8988T (cell line): ENCODE results near the gene KRT12.

Source experiments
- DNase-seq: peaks from one replicate; pipeline ENCODE4 v3.0.0; 2011

Gene KRT12

DNA sequence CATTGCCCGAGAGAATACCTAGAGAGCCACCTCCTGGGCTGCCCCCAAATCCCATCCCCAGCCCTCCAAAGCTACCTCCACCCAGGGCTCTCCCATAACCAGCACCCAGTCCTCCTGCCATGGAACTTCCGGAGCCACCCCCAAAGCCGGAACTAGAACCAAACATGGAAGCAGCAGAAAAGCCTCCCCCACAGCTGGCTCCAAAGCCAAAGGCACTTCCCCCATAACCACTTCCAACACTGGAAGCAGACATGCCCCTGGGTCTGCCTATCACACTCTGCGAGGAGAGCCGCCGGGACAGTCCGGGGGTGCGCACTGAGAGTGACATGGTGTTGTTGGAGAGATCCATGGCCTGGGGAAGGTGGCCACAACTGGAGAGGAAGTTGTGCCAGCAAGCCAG is at the start of gene KRT12:
Gene KRT12, minus strand, starts transcription at position 386 of the 400 bp plus-strand sequence. Its CDS starts 37 bp downstream, at position 349.
- no peak for DNase-seq

DNA sequence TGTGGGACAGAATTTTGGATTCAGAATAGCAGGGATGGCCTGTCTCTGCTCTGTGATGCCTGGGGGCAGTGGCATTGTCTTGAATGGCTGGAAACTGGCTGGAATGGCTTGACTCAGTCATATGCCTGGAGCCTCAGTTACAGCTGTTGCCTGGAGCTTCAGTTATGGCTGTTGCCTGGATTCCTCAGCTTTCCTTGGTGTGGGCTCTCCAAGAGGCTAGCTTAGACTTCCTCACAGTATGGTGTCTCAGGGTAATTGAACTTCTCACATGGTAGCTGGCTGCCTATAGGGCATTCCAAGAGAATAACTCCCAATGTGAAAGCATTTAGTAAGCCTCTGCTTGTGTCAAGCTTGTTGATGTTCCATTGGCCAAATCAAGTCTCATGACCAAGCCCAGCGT is 49.3 kb upstream of the KRT12 start:
- no peak for DNase-seq

DNA sequence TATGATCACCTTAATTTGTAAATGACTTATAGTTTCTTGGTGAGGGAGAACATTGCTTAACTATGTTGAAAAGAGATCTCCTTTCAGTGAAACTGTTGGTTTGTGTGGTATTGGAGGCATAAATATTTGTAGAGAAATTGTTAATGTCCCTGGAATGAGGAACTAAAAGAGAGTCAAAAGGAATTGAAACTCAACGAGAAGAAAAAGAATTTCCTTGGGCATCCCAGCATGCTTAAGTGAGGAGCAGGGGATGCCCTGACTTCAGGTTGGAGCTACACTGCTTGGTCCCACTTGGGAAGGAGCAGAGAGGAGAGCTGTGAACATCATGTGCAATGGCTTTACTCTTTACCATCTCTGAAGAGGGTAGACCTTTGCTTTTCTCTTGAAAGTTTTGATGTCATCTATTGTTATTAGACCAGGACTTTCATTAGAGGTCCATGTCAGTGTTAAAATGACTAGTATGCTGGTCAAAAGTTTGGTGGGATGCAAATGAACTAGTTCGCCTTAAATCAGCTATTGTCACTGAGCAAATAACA is 48.8 kb upstream of the KRT12 start:
- DNase-seq: no peak

DNA sequence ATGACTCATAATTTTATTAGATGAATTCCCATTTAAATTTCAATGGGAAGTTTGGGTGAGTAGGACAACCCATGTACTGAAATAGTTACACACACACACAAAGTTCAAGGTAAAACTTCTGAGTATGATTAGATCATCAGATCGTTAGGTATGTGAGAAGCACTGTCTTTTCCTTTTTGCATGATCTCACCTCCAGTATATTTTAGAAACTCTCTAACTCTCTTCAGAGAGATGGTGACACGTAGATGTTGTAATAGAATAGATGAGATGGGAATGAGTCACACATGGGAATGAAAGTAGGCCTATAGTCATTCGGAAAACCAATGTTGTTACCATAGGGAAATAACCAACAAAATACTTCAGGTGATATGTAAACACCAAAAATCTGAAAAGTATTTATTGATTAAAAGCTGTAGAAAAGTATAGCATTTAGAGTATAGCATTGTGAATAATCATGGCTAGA is 48.2 kb upstream of the KRT12 start:
- DNase-seq: peak; percentile 44

DNA sequence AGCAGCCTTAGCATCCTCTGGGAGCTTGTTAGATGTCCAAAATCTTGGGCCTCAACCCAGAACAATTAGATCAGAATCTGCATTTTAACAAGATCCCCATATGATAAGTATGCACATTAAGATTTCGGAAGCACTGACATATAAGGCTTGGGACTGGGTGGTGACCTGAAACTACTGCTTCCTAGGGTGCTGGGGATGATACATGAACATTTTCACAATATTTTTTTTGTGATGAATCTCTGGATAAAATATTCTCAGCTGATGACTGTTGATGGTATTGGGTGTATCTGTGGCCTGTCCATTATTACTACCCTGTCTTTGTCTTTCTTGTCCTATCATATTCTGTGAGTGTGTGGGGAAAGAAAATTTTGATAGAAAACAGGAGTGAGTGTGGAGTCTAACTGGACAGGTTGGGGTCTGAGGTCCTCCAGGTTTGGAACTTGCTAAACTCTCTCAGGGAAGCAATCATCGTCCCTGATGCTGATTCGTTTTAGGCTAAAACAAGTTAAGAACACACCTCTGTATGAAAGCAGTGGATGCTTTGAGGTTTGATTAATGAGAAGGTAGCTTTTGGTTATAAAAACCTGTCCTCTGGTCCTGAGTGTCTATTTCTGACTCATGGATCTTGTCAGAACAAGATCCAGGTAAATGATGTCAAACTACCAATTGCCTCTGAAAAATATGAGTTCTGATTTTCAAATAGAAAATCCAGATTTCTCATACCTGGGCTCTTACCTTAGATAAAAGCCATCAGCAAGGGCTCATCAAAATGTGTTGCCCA is 47.2 kb upstream of the KRT12 start:
- no peak for DNase-seq

DNA sequence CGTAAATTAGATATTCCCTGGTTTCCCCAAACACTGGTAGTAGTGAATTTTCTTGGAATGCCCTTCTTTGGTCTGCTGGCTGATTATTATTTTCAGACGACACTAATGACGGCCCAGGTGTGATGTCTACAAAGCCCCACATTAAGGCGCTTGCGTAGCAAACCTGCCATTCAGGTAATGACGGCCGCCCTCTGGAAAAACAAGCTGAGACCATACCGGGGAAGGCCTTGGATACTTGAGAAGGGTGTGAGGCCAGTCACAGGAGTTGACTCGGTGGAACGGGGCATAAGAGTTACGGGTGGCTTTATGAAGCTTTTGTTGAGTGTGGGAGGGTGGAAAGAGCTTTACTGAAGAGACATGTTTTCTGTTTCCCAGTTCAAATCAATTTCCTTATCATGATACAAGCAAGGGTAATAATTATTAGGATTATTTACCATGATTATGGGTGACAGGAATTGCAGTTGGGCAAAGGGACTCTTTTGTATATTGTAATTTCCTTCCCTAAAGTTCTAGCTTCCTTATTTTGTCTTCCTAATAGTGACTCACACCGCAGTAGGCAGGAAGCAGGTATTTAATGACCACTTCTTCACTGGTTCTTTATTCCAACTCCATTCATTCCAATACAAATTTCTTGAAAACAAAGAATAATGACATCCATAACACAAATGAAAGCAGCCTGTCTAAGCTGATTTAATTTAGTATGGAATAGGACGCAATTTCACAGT is 45.6 kb upstream of the KRT12 start:
- DNase-seq: no peak

DNA sequence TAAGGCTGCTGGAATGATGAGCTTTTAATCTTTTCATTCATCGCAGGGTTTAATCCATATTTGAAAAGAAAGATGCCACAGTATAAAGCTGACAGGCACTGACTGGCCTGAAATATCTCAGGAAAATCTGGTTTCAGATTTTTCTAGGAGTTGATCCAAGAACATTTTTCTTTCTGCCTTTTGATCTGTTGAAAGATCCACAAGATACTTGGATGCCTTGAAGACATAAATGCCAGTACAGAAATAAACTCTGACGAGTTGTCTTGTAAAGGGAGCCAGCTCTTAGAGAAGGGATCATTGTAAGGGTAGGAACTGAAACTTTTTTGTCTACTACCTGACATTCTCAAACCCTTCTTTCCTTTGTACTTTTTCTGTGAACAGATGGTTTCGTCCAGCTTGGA is 43.4 kb upstream of the KRT12 start:
- DNase-seq: no peak

DNA sequence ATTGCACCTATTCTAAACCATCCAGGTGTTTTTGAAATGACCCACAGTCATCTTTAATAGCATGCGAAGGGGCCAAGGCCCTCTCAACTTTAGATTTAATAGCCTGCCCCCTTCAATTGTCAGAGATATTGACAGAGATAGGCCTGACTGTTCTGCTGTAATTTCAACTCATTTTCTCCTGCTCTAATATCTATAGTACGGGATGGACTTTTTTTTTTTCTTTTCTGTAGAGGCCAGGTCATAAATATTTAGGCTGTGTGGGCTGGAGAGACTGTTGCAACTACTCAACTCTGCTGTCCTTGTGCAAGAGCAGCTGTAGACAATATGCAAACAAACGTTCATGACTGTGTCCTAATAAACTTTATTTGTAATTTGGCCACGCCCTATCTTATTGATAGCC is 42.7 kb upstream of the KRT12 start:
- no peak for DNase-seq

DNA sequence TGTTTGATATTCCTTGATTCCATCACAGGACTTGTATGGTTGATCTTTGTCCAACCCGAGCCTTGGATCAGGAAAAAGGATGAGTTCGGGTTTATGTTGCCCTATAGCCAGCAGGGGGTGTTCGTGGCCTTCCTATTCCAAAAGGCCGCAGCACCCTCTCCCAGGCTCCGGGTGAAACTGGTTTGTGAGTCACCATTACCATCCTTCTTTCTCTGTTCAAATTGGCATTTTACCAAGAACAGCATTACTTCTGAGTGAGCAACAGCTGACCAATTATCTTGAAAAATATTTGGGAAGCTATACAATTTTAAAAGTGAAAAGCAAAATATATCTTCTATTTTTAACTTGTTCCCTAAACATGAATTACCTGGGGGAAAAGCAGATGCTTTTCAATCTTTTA is 42.3 kb upstream of the KRT12 start:
- DNase-seq: peak; percentile 40

DNA sequence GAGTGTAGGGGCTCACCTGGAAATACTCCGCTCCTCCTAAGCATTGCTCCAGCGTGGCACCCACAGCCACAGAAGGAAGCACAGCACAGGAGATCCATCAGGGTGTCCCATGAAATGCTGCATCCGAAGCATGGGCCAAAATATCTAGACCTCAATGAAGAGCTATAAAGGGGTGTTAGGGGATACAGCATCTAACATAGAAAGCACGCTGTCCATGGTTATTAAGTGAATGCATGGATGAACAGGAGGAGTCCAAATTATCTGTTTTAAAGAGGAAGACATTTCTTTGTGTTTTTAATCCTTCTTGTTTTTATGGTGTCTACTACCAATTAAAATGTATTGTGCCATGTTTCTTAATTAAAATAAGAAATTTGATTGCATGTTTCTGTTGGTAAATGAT is 39.6 kb upstream of the KRT12 start:
- no peak for DNase-seq

DNA sequence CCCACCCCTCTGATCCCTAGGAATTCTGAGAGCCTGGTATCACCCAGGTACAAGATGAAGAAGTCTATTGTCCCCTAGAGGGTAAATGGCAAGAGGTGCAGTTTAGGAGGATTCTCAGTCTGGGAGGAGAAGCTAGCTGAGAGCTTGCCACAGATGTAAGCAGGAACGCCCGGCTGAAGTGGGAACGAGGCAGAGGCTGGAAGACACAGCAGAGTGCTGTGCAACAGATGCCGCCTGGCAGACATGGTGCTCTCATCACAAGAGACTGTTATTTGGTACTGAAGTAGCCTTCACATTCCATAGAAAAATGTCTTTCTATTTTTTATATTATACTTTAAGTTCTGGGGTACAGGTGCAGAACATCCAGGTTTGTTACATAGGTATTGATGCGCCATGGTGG is 38.3 kb upstream of the KRT12 start:
- DNase-seq: no peak

DNA sequence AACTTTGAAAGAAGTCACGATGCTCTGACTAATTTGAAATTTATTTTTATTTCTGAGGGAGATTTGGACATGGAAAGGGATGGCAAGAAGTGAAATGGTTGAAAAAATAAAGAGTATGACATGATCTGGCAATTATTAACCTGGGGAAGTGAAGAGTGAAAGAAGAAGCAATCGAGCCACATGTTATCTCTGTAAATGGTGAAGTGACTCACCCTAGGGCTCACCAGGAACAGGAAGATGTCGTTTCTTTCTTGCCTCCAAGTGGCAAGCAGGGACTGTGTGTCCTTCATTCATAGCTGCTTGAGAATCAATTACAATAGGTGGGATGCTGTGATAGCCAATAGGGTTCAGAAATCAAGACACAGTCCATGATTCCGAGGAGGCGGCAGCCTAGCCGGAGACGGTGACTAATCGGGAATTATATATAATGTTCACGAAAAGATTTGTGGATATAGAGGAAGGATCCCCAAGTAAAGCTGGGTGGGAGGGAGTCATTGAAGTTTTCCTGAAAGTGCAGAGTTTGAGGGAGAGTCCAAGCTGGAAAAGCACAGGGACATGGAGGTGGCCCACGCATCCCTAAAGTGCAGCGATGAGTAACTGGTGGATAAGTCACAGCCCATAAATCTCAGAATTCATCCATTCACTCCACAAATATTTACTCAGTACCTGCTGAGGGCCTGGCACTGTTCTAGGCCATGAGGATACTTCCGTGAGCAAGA is 36.3 kb upstream of the KRT12 start:
- DNase-seq: peak; percentile 63

DNA sequence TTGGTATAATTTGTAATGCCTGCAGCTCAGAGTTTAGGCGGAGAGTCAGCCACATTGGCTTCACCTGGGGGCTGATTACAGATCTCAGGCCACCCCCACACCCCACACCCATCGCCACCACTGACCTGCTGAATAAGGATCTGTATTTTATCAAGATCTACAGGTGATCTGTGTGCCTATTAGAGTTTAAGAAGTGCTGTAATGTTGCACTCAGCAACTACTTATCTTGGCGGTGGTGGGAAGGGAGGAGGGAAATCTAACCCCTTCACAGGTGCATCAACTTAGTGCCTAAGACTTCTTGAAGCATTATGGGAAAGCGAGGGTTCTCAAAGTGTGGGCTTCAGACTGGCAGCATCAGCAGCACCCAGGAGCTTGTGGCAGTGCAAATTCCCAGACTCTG is 35.5 kb upstream of the KRT12 start:
- DNase-seq: no peak

DNA sequence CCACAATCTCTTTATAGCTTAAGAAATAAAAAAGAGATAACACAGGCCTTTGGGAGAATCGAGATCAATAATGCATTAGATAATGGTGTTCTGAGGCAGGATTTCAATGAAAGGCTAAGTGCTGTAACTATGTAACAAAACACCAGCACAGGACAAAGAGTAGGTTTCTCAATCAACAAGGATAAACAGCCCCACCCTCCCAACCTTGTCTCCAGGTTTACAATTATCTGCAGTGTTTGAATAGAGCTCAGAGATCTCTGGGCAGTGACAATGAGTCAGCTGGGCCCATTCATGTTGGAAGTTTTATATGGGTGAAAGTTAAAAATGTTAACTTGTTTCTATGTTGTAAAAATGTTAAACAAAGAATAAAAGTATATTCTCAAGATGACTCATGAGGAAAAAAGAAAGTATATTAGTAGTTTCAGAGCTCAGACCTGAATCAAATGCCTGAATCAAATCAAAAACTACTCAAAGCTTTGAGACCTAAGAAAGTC is 35.0 kb upstream of the KRT12 start:
- no peak for DNase-seq

DNA sequence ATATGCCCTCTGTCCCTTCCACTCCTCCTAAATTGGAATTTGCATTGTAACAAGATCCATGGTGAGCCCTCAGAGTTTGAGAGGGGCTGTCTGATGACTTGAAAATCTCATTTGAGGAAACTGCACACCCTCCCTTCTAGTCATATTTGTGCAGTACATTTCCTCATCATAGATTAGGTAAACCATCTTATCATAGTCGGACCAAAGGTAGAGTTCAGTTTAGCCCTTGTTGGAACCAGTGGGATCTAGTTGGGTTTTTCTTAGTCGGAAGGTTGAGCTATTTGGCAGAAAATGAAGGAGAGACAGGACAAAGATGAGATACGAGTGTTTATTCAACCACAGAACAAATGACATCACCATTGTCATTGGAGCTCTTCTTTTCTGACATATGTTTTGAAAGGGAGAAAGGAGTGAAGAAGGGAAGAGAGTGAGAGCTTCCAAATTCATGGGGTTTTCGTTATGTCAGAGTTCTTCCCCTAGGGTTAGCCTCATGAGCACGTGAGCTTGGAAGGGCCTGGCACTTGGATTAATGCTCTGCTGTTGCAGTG is 33.9 kb upstream of the KRT12 start:
- DNase-seq: no peak

DNA sequence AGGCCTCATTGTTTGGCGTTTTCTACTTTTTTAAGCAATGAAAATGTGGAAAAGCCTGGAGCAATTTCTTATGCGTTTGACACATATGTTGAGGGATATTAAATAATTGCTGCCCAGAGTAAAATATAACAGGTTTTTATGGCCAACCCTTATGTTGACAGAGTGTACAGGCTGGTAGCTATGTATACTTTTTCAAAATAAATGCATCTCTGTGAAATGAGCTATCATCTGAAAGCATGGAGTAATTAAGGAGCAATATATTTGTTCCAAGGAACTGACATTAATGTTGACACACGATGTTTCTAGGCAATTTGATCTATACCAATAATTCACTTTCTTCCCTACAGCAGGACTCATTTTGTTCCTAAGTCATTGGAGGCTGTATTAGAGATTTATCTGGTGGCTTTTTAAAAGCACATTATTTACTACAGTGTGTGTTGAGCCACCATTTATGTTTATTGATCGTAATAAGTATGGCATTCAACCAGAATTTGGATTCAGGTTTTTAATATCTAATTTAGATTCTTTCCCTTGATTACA is 30.0 kb upstream of the KRT12 start:
- DNase-seq: no peak

DNA sequence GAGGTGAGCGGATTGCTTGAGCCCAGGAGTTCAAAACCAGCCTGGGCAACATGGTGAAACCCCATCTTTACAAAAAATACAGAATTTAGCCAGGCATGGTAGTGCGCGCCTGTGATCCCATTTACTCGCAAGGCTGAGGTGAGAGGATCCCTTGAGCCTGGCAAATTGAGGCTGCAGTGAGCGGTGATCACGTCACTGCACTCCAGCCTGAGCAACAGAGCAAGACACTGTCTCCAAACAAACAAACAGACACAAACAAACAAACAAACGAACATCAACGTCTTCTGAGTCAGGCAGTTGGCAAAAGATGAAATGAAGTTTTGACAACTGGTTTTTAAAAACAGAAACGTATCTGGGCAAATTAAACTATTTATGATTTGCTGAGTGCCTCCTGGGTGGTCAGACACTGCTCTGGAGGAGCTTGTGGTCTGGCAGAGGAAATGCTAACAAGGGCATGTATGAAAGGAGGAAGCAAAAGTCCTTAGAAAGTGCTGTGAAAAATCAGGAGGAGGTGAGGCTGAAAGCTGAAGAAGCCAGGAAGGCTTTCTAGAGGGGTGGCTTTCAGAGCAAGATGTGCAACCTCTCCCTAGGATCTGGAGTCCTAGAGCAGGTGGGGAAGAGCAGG is 28.2 kb upstream of the KRT12 start:
- no peak for DNase-seq

DNA sequence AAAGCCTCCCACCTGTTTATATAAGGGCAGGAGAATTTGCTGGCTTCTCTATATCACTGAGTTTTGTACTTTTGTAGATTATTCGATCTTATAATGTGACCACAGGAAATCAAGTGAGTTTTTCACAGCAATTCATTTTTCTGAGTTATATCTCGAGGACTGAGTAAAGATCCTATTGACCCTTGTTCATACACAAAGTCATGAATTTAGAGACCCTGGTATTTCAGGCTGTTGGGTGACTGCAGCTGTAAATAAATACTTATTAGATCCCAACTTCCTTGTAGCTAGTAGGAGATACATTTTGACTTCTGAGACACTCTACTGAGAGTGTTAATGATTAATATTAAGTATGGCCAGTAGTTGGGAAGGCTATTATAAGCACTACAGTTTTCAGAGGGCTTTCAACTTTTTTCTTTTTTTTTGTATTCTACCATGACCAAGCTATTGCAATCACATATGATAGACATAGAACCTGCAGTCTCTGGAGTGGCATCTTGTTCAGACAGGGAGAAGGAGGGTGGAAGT is 21.2 kb upstream of the KRT12 start:
- no peak for DNase-seq

DNA sequence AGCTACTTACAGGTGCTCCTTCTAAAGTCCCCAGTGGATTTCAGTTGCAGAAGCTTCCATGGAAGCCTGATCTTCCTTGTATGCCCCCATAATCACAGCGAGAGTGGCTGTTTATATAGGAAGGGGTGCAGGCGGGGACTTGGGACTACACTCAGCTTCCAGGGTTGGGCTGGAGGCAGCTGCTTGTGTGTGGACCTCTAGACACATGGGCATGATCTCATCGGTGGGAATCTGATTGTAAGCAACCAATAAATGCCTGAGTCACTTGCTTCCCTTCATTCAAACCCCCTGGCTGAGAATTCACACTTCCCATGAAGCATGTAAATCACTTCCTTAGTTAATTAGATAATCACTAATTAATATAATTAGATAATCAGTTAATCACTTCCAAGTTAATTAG is 19.1 kb upstream of the KRT12 start:
- no peak for DNase-seq

DNA sequence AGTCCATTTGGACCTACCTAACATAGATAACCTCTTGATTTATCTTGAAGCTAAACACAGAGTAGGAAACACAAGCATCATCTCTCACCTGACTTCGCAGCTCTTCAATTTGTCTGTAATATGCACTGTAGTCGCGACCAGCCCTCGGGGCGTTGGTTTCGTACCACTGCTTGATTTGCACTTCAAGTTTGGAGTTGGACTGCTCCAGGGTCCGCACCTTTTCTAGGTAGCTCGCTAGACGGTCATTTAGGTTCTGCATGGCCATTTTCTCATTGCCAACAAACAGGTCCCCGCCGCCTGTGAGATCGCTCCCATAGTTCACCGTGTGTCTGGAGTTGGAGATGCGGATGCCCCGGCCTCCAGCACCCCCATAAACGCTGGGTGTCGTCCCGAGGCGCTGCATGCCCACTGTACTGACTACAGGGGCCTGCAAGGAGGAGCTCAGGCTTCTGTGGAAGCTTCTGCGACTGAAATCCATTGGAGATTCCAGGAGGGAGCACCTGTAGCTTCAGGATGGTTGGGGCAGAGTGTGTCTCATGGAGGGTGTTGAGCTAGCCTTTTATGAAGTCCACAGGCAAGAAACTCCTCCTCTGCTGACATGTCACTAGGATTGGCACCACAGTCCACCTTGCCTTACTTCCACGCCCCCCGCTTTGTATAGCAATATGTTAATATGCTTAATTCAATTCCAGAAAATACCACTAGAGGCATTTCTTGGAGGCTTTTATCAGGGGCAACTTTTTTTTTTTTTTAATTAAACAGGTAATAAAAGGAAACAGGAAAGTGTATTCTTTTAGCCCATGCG is 17.9 kb upstream of the KRT12 start, which contains the start of gene KRT20:
Gene KRT20, minus strand, starts transcription at position 535 of the 805 bp plus-strand sequence. Its CDS starts 57 bp downstream, at position 478.
- DNase-seq: no peak
